ENCODE measurements around the gene PCDHB15. TPM values are rescaled to one million over a fixed set of nuclear protein-coding genes. Genes with fewer than 3 reads are reported as not detected.
"Not testable (repeated sequence)": the region's sequence is repeated elsewhere in the genome, so short reads cannot be mapped to it uniquely, and the experiment has no call there.

PCDHB15 gene
- total RNA-seq = 2.2 to 2.4 TPM (median 2.3 TPM) in 3 replicates

DNA sequence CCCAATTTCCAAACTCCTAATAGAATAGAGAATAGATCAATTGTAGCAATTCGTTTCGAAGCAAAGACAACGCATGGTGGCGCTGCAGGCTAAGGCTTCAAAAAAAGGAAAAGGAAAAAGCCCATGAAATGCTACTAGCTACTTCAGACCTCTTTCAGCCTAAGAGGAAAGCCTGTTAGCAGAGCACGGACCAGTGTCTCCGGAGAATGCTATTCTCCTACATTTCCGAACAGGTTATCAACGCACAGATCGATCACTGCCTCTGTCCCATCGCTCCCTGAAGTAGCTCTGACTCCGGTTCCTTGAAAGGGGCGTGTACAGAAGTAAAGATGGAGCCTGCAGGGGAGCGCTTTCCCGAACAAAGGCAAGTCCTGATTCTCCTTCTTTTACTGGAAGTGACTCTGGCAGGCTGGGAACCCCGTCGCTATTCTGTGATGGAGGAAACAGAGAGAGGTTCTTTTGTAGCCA, at the start of gene PCDHB15:
Gene PCDHB15, plus strand, starts transcription at position 146 of the 468 bp plus-strand sequence. Its CDS starts 184 bp downstream, at position 330.
- peaks cover 71% of the 10 kb centered on the region for H3K9me3 Mint-ChIP-seq
- no peaks in the 10 kb centered on the region for H3K27me3 Mint-ChIP-seq (ENCODE audit: low read depth)
- H3K36me3 Mint-ChIP-seq = peaks cover 68% of the 10 kb centered on the region
- DNase-seq (ENCODE audit: low spot score in 2 of 2, unreplicated experiment in 2 of 2) = no peak
- no peaks in the 10 kb centered on the region for H3K4me1 Mint-ChIP-seq
- TF ChIP-seq, protein P1, sequence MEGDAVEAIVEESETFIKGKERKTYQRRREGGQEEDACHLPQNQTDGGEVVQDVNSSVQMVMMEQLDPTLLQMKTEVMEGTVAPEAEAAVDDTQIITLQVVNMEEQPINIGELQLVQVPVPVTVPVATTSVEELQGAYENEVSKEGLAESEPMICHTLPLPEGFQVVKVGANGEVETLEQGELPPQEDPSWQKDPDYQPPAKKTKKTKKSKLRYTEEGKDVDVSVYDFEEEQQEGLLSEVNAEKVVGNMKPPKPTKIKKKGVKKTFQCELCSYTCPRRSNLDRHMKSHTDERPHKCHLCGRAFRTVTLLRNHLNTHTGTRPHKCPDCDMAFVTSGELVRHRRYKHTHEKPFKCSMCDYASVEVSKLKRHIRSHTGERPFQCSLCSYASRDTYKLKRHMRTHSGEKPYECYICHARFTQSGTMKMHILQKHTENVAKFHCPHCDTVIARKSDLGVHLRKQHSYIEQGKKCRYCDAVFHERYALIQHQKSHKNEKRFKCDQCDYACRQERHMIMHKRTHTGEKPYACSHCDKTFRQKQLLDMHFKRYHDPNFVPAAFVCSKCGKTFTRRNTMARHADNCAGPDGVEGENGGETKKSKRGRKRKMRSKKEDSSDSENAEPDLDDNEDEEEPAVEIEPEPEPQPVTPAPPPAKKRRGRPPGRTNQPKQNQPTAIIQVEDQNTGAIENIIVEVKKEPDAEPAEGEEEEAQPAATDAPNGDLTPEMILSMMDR (IDR thresholded peaks at IDR 0.05; ENCODE audit: unreplicated experiment) = no peak
- peak within 1 kb of the TSS; percentile 46 for H3K4me3 Mint-ChIP-seq
- H3K27ac Mint-ChIP-seq = no peak within 1 kb of the TSS

DNA sequence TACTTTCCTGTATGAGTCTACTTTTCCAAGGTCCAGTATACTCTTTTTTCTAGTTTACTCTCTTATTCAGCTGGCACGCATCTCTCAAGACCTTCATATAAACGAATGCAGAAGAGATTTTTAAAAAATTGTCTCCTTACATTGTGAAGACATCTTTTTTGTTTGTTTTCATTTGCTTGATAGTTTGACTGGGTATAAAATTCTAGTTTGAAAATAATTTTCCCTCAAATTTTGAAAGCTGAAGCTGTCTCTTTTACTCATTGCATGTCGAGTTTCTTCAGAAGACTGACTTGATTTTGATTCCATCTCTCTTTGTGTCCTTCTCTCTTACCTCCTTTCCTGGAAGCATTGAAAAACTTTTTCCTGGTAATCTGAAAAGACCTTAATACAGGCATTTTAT, 48.8 kb upstream of the PCDHB15 start:
- no peak for DNase-seq (ENCODE audit: low spot score in 2 of 2, unreplicated experiment in 2 of 2)
- peaks cover 73% of the 10 kb centered on the region for H3K9me3 Mint-ChIP-seq
- no peak overlapping the region for H3K27ac Mint-ChIP-seq
- no peaks in the 10 kb centered on the region for H3K4me1 Mint-ChIP-seq
- H3K36me3 Mint-ChIP-seq = peaks cover 65% of the 10 kb centered on the region
- no peak overlapping the region for H3K4me3 Mint-ChIP-seq
- TF ChIP-seq, protein P1 (IDR thresholded peaks at IDR 0.05; ENCODE audit: unreplicated experiment) = no peak
- H3K27me3 Mint-ChIP-seq (ENCODE audit: low read depth) = no peaks in the 10 kb centered on the region

DNA sequence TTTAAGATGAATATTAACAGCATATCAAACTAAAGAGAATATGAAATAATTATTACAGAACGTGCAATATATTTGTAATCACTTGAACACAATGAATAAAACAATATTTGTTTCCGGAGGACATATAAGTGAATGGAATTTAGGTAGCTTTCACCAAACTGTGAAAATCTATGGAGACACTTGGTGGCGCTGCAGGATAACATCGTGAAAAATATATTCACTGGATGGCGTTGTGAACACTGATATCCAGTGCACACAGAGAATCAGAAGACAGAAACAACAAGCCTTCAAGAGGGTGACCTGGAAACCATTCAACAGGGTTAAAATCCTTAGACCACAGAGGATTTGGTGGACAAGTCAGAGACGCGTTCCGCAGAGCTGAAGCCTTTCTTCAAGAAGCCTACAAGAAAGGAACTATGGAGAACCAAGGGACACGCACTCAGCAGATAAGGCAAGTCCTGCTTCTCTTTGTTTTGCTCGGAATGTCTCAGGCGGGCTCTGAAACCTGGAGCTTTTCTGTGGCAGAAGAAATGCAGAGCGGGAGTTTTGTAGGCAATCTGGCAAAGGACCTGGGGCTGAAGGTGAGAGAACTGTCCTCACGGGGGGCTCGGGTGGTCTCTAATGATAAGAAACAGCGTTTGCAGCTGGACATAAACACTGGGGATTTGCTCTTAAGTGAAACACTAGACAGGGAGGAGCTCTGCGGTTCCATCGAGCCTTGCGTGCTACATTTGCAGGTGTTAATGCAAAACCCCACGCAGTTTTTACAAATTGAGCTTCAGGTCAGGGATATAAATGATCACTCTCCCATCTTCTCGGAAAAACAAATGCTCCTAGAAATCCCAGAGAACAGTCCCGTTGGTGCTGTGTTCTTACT, 45.6 kb upstream of the PCDHB15 start, which contains the start of gene PCDHB11:
Gene PCDHB11, plus strand, starts transcription at position 269 of the 877 bp plus-strand sequence. Its CDS starts 148 bp downstream, at position 417.
- Mint-ChIP-seq H3K9me3 (peaks cover 58% of the 10 kb centered on the region), H3K27me3 (ENCODE audit: low read depth) (no peaks in the 10 kb centered on the region), H3K27ac (no peak within 1 kb of the TSS), H3K4me3 (peak within 1 kb of the TSS; percentile 10), H3K36me3 (peaks cover 54% of the 10 kb centered on the region), H3K4me1 (no peaks in the 10 kb centered on the region)
- TF ChIP-seq, protein P1 (IDR thresholded peaks at IDR 0.05; ENCODE audit: unreplicated experiment) = peak; percentile 32
- DNase-seq (ENCODE audit: low spot score in 2 of 2, unreplicated experiment in 2 of 2) = no peak

DNA sequence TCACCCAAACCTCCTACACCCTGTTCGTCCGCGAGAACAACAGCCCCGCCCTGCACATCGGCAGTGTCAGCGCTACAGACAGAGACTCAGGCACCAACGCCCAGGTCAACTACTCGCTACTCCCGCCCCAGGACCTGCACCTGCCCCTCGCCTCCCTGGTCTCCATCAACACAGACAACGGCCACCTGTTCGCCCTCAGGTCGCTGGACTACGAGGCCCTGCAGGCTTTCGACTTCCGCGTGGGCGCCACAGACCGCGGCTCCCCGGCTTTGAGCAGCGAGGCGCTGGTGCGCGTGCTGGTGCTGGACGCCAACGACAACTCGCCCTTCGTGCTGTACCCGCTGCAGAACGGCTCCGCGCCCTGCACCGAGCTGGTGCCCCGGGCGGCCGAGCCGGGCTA, 44.1 kb upstream of the PCDHB15 start:
- H3K27ac Mint-ChIP-seq; H3K27me3 Mint-ChIP-seq (ENCODE audit: low read depth); H3K4me3 Mint-ChIP-seq; H3K4me1 Mint-ChIP-seq; DNase-seq (ENCODE audit: low spot score in 2 of 2, unreplicated experiment in 2 of 2): not testable (repeated sequence)
- H3K36me3 Mint-ChIP-seq = peaks cover 55% of the 10 kb centered on the region
- H3K9me3 Mint-ChIP-seq = peaks cover 60% of the 10 kb centered on the region

DNA sequence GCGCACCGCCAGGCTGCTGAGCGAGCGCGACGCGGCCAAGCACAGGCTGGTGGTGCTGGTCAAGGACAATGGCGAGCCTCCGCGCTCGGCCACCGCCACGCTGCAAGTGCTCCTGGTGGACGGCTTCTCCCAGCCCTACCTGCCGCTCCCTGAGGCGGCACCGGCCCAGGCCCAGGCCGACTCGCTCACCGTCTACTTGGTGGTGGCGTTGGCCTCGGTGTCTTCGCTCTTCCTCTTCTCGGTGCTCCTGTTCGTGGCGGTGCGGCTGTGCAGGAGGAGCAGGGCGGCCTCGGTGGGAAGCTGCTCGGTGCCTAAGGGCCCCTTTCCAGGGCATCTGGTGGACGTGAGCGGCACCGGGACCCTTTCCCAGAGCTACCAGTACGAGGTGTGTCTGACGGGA, 43.5 kb upstream of the PCDHB15 start:
- peaks cover 53% of the 10 kb centered on the region for H3K36me3 Mint-ChIP-seq
- DNase-seq (ENCODE audit: low spot score in 2 of 2, unreplicated experiment in 2 of 2) = not testable (repeated sequence)

DNA sequence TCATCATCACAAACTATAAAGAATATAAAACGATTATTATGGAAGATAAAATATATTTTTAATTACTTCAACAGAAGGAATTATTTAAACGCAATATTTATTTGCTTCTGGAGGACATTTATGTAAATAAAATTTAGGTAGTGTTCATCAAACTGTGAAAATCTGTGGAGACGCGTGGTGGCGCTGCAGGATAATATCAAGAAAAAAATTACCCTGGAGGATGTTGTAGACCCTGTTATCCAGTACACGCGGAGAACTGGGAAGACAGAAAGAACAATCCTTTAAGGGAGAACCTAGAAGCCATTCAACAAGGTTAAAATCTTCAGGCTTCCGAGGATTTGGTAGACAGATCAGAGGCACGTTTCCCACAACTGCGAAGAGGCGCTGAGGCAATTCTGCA, 36.7 kb upstream of the PCDHB15 start, which contains the start of gene PCDHB12:
Gene PCDHB12, plus strand, starts transcription at position 242 of the 400 bp plus-strand sequence. CDS start 189 bp downstream, outside the sequence.
- Mint-ChIP-seq H3K4me3 (peak within 1 kb of the TSS; percentile 36), H3K27ac (no peak within 1 kb of the TSS), H3K9me3 (peaks cover 62% of the 10 kb centered on the region), H3K36me3 (peaks cover 50% of the 10 kb centered on the region), H3K27me3 (ENCODE audit: low read depth) (no peaks in the 10 kb centered on the region), H3K4me1 (no peaks in the 10 kb centered on the region)
- DNase-seq (ENCODE audit: low spot score in 2 of 2, unreplicated experiment in 2 of 2) = no peak
- TF ChIP-seq, protein P1 (IDR thresholded peaks at IDR 0.05; ENCODE audit: unreplicated experiment) = peak; percentile 4

More for the DNA sequence above, 43.5 kb upstream of the PCDHB15 start:
- H3K9me3 Mint-ChIP-seq = peaks cover 58% of the 10 kb centered on the region
- not testable (repeated sequence) for H3K27me3 Mint-ChIP-seq (ENCODE audit: low read depth); H3K27ac Mint-ChIP-seq; H3K4me3 Mint-ChIP-seq; H3K4me1 Mint-ChIP-seq

DNA sequence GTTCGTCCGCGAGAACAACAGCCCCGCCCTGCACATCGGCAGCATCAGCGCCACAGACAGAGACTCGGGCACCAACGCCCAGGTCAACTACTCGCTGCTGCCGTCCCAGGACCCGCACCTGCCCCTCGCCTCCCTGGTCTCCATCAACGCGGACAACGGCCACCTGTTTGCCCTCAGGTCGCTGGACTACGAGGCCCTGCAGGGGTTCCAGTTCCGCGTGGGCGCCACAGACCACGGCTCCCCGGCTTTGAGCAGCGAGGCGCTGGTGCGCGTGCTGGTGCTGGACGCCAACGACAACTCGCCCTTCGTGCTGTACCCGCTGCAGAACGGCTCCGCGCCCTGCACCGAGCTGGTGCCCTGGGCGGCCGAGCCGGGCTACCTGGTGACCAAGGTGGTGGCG, 34.9 kb upstream of the PCDHB15 start:
- not testable (repeated sequence) for H3K4me3 Mint-ChIP-seq, H3K4me1 Mint-ChIP-seq
- peaks cover 67% of the 10 kb centered on the region for H3K9me3 Mint-ChIP-seq

DNA sequence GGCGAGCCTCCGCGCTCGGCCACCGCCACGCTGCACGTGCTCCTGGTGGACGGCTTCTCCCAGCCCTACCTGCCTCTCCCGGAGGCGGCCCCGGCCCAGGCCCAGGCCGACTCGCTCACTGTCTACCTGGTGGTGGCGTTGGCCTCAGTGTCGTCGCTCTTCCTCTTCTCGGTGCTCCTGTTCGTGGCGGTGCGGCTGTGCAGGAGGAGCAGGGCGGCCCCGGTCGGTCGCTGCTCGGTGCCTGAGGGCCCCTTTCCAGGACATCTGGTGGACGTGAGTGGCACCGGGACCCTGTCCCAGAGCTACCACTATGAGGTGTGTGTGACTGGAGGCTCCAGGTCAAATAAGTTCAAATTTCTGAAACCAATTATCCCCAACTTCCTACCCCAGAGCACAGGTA, 34.3 kb upstream of the PCDHB15 start:
- H3K4me1 Mint-ChIP-seq; H3K4me3 Mint-ChIP-seq; H3K27ac Mint-ChIP-seq; H3K27me3 Mint-ChIP-seq (ENCODE audit: low read depth); DNase-seq (ENCODE audit: low spot score in 2 of 2, unreplicated experiment in 2 of 2): not testable (repeated sequence)
- Mint-ChIP-seq H3K9me3 (peaks cover 66% of the 10 kb centered on the region), H3K36me3 (peaks cover 54% of the 10 kb centered on the region)

More for the DNA sequence above, 34.9 kb upstream of the PCDHB15 start:
- H3K36me3 Mint-ChIP-seq = peaks cover 55% of the 10 kb centered on the region
- not testable (repeated sequence) for H3K27me3 Mint-ChIP-seq (ENCODE audit: low read depth); DNase-seq (ENCODE audit: low spot score in 2 of 2, unreplicated experiment in 2 of 2); H3K27ac Mint-ChIP-seq

DNA sequence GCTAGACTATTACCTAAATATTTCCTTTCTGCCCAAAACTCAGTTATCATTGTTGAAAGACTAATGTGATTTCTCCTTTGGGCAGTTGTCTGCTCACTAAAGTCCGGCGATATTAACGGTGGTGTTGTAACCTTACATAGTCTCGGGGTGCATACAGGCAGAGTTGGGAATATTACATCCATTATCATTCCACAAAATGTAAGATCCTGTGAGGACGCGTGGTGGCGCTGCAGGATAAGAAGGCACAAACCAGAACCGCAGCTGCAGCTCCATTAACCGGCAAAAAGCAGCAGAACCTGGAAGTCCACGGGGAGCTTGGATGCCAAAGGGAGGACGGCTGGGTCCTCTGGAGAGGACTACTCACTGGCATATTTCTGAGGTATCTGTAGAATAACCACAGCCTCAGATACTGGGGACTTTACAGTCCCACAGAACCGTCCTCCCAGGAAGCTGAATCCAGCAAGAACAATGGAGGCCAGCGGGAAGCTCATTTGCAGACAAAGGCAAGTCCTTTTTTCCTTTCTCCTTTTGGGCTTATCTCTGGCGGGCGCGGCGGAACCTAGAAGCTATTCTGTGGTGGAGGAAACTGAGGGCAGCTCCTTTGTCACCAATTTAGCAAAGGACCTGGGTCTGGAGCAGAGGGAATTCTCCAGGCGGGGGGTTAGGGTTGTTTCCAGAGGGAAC, 31.4 kb upstream of the PCDHB15 start, which contains the start of gene PCDHB13:
Gene PCDHB13, plus strand, starts transcription at position 264 of the 684 bp plus-strand sequence. Its CDS starts 205 bp downstream, at position 469.
- not testable (repeated sequence) for H3K27me3 Mint-ChIP-seq (ENCODE audit: low read depth); H3K4me1 Mint-ChIP-seq; H3K27ac Mint-ChIP-seq; DNase-seq (ENCODE audit: low spot score in 2 of 2, unreplicated experiment in 2 of 2)
- H3K9me3 Mint-ChIP-seq = peaks cover 59% of the 10 kb centered on the region
- H3K36me3 Mint-ChIP-seq = peaks cover 60% of the 10 kb centered on the region
- peak within 1 kb of the TSS; percentile 15 for H3K4me3 Mint-ChIP-seq

Measured in mesothelial cell of epicardium (in vitro differentiated cells).